Measurements from ENCODE around the gene PSTPIP1.

The PSTPIP1 gene

GRCh38 chr15:77042245-77042919 is 47.5 kb downstream of the PSTPIP1 start:
- DNase-seq (ENCODE audit: low read depth in 1 of 2, low spot score in 1 of 2), result no peak

- DNase-seq (ENCODE audit: low read depth in 1 of 2, low spot score in 1 of 2), result no peak
These were observed 48.3 kb downstream of the PSTPIP1 start for GRCh38 chr15:77042955-77043920.

- no peak for DNase-seq (ENCODE audit: low read depth in 1 of 2, low spot score in 1 of 2)
These were observed 49.5 kb downstream of the PSTPIP1 start for GRCh38 chr15:77044228-77045042.

GRCh38 chr15:77045985-77046384 is 51.1 kb downstream of the PSTPIP1 start:
- no peak for DNase-seq (ENCODE audit: low read depth in 1 of 2, low spot score in 1 of 2)

GRCh38 chr15:77046704-77047412 is 51.9 kb downstream of the PSTPIP1 start:
- DNase-seq (ENCODE audit: low read depth in 1 of 2, low spot score in 1 of 2), result no peak

GRCh38 chr15:77048135-77048876 is 53.4 kb downstream of the PSTPIP1 start:
- DNase-seq (ENCODE audit: low read depth in 1 of 2, low spot score in 1 of 2), result no peak

GRCh38 chr15:77052556-77052955 is 57.6 kb downstream of the PSTPIP1 start:
- no peak for DNase-seq (ENCODE audit: low read depth in 1 of 2, low spot score in 1 of 2)

- no peak for DNase-seq (ENCODE audit: low read depth in 1 of 2, low spot score in 1 of 2)
These were observed 58.8 kb downstream of the PSTPIP1 start for GRCh38 chr15:77053709-77054108.

- DNase-seq (ENCODE audit: low read depth in 1 of 2, low spot score in 1 of 2), result no peak
These were observed 62.1 kb downstream of the PSTPIP1 start for GRCh38 chr15:77057072-77057471.

- no peak for DNase-seq (ENCODE audit: low read depth in 1 of 2, low spot score in 1 of 2)
These were observed 62.8 kb downstream of the PSTPIP1 start for GRCh38 chr15:77057685-77058084.

- no peak for DNase-seq (ENCODE audit: low read depth in 1 of 2, low spot score in 1 of 2)
These were observed 63.5 kb downstream of the PSTPIP1 start for GRCh38 chr15:77058468-77058867.

GRCh38 chr15:77059786-77060361 is 64.9 kb downstream of the PSTPIP1 start:
- DNase-seq (ENCODE audit: low read depth in 1 of 2, low spot score in 1 of 2), result no peak

GRCh38 chr15:77060546-77060945 is 65.6 kb downstream of the PSTPIP1 start:
- no peak for DNase-seq (ENCODE audit: low read depth in 1 of 2, low spot score in 1 of 2)

- no peak for DNase-seq (ENCODE audit: low read depth in 1 of 2, low spot score in 1 of 2)
These were observed 68.3 kb downstream of the PSTPIP1 start for GRCh38 chr15:77063249-77063648.

- DNase-seq (ENCODE audit: low read depth in 1 of 2, low spot score in 1 of 2), result no peak
These were observed 69.1 kb downstream of the PSTPIP1 start for GRCh38 chr15:77064063-77064462.

- no peak for DNase-seq (ENCODE audit: low read depth in 1 of 2, low spot score in 1 of 2)
These were observed 69.8 kb downstream of the PSTPIP1 start for GRCh38 chr15:77064539-77065308.

GRCh38 chr15:77066971-77067690 is 72.2 kb downstream of the PSTPIP1 start:
- DNase-seq (ENCODE audit: low read depth in 1 of 2, low spot score in 1 of 2), result no peak

- no peak for DNase-seq (ENCODE audit: low read depth in 1 of 2, low spot score in 1 of 2)
These were observed 72.9 kb downstream of the PSTPIP1 start for GRCh38 chr15:77067691-77068367.

Measured in stimulated activated CD4-positive, alpha-beta T cell treated with anti-CD3 and anti-CD28 coated beads, Interleukin-15, amount 100 ng/mL, for 1 hour (primary cell).